ENCODE measurements around the gene PKN1. TPM values are rescaled to one million over a fixed set of nuclear protein-coding genes. Genes with fewer than 3 reads are reported as not detected.

PKN1 gene
- total RNA-seq, 1 experiment from 2014 or later, result 170 TPM

GRCh38 chr19:14479309-14479974 is 46.3 kb downstream of the PKN1 start (continued):
- no peak for TF ChIP-seq ERG (CRISPR knock-in tag; IDR thresholded peaks at IDR 0.05)
- TF ChIP-seq JUN (CRISPR knock-in tag; IDR thresholded peaks at IDR 0.05), result no peak
- no peak for TF ChIP-seq MAX (CRISPR knock-in tag; IDR thresholded peaks at IDR 0.05)
- TF ChIP-seq HMGXB4 (CRISPR knock-in tag; IDR thresholded peaks at IDR 0.05), result no peak
- no peak for TF ChIP-seq KAT7 (CRISPR knock-in tag; IDR thresholded peaks at IDR 0.05; ENCODE audit: borderline replicate concordance)
- TF ChIP-seq FOXJ3 (CRISPR knock-in tag; IDR thresholded peaks at IDR 0.05; ENCODE audit: borderline replicate concordance), result no peak
- no peak for TF ChIP-seq SMAD4 (CRISPR knock-in tag; IDR thresholded peaks at IDR 0.05)
- no peak for TF ChIP-seq E2F1 (CRISPR knock-in tag; IDR thresholded peaks at IDR 0.05)
- no peak for TF ChIP-seq ZMAT4 (CRISPR knock-in tag; IDR thresholded peaks at IDR 0.05)
- no peak for TF ChIP-seq ZNF219 (CRISPR knock-in tag; IDR thresholded peaks at IDR 0.05; ENCODE audit: borderline replicate concordance)
- TF ChIP-seq ESRRA (CRISPR knock-in tag; IDR thresholded peaks at IDR 0.05; ENCODE audit: borderline replicate concordance), result no peak
- no peak for TF ChIP-seq SP1 (CRISPR knock-in tag; conservative IDR thresholded peaks at IDR 0.05)

- H3K27ac Mint-ChIP-seq, result no peak overlapping the region
- peaks cover 14% of the 10 kb centered on the region for H3K36me3 Mint-ChIP-seq
- ATAC-seq, result peak; percentile 85
- no peak for TF ChIP-seq ZBTB21 (CRISPR knock-in tag; IDR thresholded peaks at IDR 0.05; ENCODE audit: borderline replicate concordance)
- TF ChIP-seq GTF2I (CRISPR knock-in tag; conservative IDR thresholded peaks at IDR 0.05), result no peak
- no peak for TF ChIP-seq ZNF671 (CRISPR knock-in tag; IDR thresholded peaks at IDR 0.05)
- TF ChIP-seq ZNF396 (CRISPR knock-in tag; IDR thresholded peaks at IDR 0.05; ENCODE audit: borderline replicate concordance), result no peak
- TF ChIP-seq ARID4B (CRISPR knock-in tag; IDR thresholded peaks at IDR 0.05; ENCODE audit: borderline replicate concordance), result no peak
- TF ChIP-seq ZNF121 (CRISPR knock-in tag; IDR thresholded peaks at IDR 0.05), result 0 out of 2 replicates have a peak, but pooled peaks have one; percentile 26
- peak; percentile 44; the same call in 1 of the 2 replicates for TF ChIP-seq SP1 (CRISPR knock-in tag; conservative IDR thresholded peaks at IDR 0.05)
- peak; percentile 47; the same call in 1 of the 2 replicates for TF ChIP-seq FOXP1 (CRISPR knock-in tag; IDR thresholded peaks at IDR 0.05; ENCODE audit: borderline replicate concordance)
- no peak for TF ChIP-seq CBFB (CRISPR knock-in tag; IDR thresholded peaks at IDR 0.05; ENCODE audit: low read depth)
- TF ChIP-seq E2F4 (CRISPR knock-in tag; IDR thresholded peaks at IDR 0.05; ENCODE audit: borderline replicate concordance, low read depth), result no peak
- TF ChIP-seq IRF1 (CRISPR knock-in tag; IDR thresholded peaks at IDR 0.05), result no peak
- TF ChIP-seq ZNF232 (CRISPR knock-in tag; IDR thresholded peaks at IDR 0.05), result no peak
These were observed 47.0 kb downstream of the PKN1 start for GRCh38 chr19:14479975-14480699.

More at GRCh38 chr19:14479975-14480699, 47.0 kb downstream of the PKN1 start:
- Mint-ChIP-seq H3K4me1 (peaks cover 11% of the 10 kb centered on the region), H3K4me3 (no peak overlapping the region), H3K27me3 (ENCODE audit: low read depth) (no peaks in the 10 kb centered on the region), H3K9me3 (no peaks in the 10 kb centered on the region)
- DNase-seq (ENCODE audit: low spot score), result peak; percentile 94
- POLR2A ChIA-PET, result interaction anchor here (0.5 to 1.0 kb wide), 2 partner anchors 16 to 51 kb away, joined by 3 read pairs; partner anchors contain the start of gene GIPC1
- CTCF ChIA-PET, result interaction anchor here (0.6 to 4.7 kb wide), 62 partner anchors 8 to 1595 kb away, joined by 3 to 48 read pairs (median 4); partner anchors contain the start of genes ASF1B, C19orf67, DDX39A and DNAJB1

Measured in WTC11 (cell line).